ENCODE measurements around the gene AMER1.

Gene AMER1

DNA sequence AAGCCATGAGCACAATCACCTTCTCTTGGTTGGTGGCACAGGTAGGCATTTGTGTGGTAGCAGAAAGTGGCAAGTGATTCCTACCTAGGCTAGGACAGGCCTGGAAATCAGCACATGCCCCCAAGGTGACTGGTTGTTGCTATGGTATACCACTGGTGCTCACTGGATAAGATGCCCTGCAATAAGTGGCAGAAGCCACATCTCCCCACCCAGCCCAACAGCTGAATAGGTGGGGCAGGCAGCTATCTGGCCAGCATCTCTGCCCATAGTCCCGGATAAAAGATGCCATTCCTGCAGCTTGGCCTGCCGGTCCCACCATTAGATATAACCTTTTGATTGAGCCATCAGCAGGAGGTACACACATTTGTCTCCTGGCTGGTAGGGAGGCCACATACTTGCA is 21.1 kb downstream of the AMER1 start:
- DNase-seq (ENCODE audit: low read depth): no peak

DNA sequence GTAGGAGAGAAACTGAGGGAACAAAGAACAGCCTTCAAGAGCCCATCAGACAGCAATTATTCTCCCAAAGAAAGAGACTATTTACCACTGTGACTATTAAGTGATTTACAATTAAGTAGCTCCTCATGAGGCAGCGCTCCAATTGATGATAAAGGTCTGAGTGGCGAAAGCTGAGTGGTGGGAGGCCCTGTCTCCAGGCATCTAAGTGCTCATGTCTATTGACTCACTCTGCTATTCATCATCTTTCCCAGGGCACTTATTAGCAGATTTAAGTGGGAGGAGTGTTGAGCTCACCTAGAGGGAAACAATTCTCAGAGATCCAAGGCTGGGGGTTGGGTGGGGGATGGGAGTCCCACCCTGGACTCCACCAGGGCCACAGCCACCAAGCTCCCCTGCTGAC is 23.3 kb downstream of the AMER1 start:
- no peak for DNase-seq (ENCODE audit: low read depth)

DNA sequence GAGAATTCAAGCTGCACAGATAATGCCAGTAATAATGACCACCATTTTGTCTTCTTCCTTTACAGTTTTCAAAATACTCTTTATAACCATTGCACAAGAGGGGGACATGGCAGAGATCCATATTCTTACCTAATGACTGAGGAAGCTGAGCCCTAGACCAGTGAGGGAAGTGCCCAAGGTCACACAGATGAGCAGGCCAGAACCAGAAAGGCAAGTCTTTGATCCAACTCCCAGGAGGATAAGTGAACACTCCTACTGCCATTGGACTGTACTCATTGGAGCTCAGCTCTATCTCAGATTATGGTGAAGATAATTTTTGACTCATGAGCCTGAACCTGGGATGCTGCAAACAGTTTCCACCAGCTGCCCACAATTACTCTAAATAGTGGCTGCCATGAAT is 28.6 kb downstream of the AMER1 start:
- no peak for DNase-seq (ENCODE audit: low read depth)

DNA sequence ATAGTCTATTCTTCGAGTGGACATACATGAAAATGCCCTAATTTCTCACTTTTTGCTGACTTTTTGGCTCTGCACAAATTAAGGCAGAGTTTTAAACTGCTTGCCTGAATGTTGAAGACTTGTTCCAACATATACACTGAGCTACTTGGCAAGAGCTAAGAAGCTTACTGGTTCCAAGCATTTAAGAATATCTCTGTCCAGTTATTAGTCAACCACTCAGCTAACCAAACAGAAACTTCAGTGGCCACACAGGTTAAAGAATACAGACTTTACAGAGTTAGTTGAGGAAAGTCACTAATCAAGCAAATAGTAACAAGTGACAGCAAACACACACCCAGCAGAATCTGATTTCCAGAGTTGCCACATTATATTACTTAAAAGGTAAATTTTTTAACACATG is 35.5 kb downstream of the AMER1 start:
- no peak for DNase-seq (ENCODE audit: low read depth)

DNA sequence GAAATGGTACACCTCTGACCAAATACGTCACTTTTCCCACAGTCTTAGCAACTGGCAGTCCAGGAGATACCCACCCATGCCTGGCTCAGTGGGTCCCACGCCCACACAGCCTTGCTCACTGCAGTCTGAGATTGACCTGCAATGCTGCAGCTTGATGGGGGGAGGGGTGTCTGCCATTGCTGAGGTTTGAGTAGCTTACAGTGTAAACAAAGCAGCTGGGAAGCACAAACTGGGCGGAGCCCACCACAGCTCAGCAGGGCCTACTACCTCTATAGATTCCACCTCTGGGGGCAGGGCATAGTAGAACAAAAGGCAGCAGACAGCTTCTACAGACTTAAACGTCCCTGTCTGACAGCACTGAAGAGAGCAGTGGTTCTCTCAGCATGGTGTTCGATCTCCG is 52.7 kb downstream of the AMER1 start:
- DNase-seq (ENCODE audit: low read depth): no peak

DNA sequence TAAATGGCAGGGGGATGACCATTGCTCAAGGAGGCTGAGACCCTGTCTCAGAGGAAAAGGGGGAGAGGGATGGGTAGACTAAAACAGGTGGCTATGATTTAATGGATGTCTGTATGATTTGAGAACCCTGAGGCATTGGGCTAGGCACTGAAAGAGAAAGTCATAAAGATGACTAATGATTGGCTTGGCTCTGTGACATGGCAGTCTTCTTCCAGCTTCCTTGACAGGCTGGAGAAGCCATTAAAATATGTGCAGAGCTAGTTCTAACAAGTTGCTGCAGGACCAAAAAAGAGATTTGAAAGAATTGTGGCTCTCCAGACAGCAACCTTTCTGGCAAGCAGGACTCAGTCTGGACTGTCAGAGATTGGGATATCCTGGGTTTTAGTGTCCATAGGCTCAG is 53.6 kb downstream of the AMER1 start:
- no peak for DNase-seq (ENCODE audit: low read depth)

GRCh38 chrX:64150775-64151174 is 54.7 kb downstream of the AMER1 start:
- DNase-seq (ENCODE audit: low read depth): no peak

Data from stimulated activated CD8-positive, alpha-beta memory T cell treated with anti-CD3 and anti-CD28 coated beads, Interleukin-12 subunit alpha, Interleukin-12 subunit beta, amount 100 ng/mL, for 1 hour (primary cell).